IMR-90 (cell line): ENCODE results near the gene HIVEP1. TPM values are rescaled to one million over a fixed set of nuclear protein-coding genes. Genes with fewer than 3 reads are reported as not detected.
A peak's percentile ranks its signal among the peaks of the same experiment; 100 is the strongest.

Experiments used
- ATAC-seq: fragments of 200-7000 bp; cut with Tn5 transposase; 2 replicates; pipeline ENCODE4 v1.9.1; 2020; ENCODE audit warnings: low read depth, mild to moderate bottlenecking, moderate library complexity
- BruUV-seq: library from RNA; stranded (reverse); fragments of 400-500 nt; replicated peaks from 2 replicates; lab custom pipeline; 2021; lab: Mats Ljungman, UMichigan
- CTCF ChIA-PET: fragments of 300-600 bp; formaldehyde crosslinking; extraction: SDS; loops from one replicate; lab custom pipeline; 2021; ENCODE audit warnings: antibody characterized with exemption; lab: Yijun Ruan, JAX
- POLR2A ChIA-PET: fragments of 300-600 bp; sonication (Branson Sonifier 250); formaldehyde crosslinking; loops from one replicate; lab custom pipeline; 2022; ENCODE audit warnings: antibody characterized with exemption; ENCODE audit not compliant: unreplicated experiment; lab: Charles Lee
- DNase-seq: peaks from one replicate; pipeline ENCODE4 v3.0.0; 2013
- H2AFZ ChIP-seq: replicated peaks from 2 replicates; pipeline ENCODE3; 2013; ENCODE audit warnings: low read length, mild to moderate bottlenecking; ENCODE audit not compliant: poor library complexity
- H2AK5ac ChIP-seq: 2 replicates; pipeline ENCODE4 v1.6.1; 2013; ENCODE audit warnings: low read depth, low read length, inconsistent platforms
- H2AK9ac ChIP-seq: replicated peaks from 2 replicates; pipeline ENCODE3; 2013; ENCODE audit warnings: mild to moderate bottlenecking, low read depth, low read length, moderate library complexity; ENCODE audit not compliant: poor library complexity
- H2BK120ac ChIP-seq: 2 replicates; pipeline ENCODE4 v1.6.1; 2013; ENCODE audit warnings: low read depth, low read length, inconsistent platforms
- H2BK15ac ChIP-seq: 3 replicates; pipeline ENCODE4 v1.6.1; 2013; ENCODE audit warnings: low read depth, low read length, inconsistent platforms
- H2BK20ac ChIP-seq: 2 replicates; pipeline ENCODE4 v1.6.1; 2013; ENCODE audit warnings: low read depth, mild to moderate bottlenecking, inconsistent platforms, low read length, moderate library complexity
- H2BK5ac ChIP-seq: 2 replicates; pipeline ENCODE4 v1.6.1; 2013; ENCODE audit warnings: mild to moderate bottlenecking, low read depth, low read length, inconsistent platforms; ENCODE audit not compliant: poor library complexity, severe bottlenecking
- H3K14ac ChIP-seq: replicated peaks from 2 replicates; pipeline ENCODE4 v1.6.1; 2013; ENCODE audit warnings: low read depth, low read length, inconsistent platforms
- H3K18ac ChIP-seq: 2 replicates; pipeline ENCODE4 v1.6.1; 2013; ENCODE audit warnings: low read depth, low read length, control low read depth
- H3K23ac ChIP-seq: 2 replicates; pipeline ENCODE4 v1.6.1; 2013; ENCODE audit warnings: low read depth, low read length, inconsistent platforms
- H3K27ac ChIP-seq: 2 replicates; pipeline ENCODE4 v1.5.1; 2013; ENCODE audit warnings: mild to moderate bottlenecking, control low read depth, low read length; ENCODE audit not compliant: insufficient read depth
- H3K27me3 ChIP-seq: 2 replicates; pipeline ENCODE4 v1.6.1; 2013; ENCODE audit warnings: low read length; ENCODE audit not compliant: control insufficient read depth, insufficient read depth
- H3K36me3 ChIP-seq: 2 replicates; pipeline ENCODE4 v1.6.1; 2013; ENCODE audit warnings: low read length, mixed read lengths; ENCODE audit not compliant: control insufficient read depth, insufficient read depth
- H3K4ac ChIP-seq: 2 replicates; pipeline ENCODE4 v1.6.1; 2013; ENCODE audit warnings: low read depth, low read length, inconsistent platforms
- H3K4me1 ChIP-seq: 2 replicates; pipeline ENCODE4 v1.6.1; 2013; ENCODE audit warnings: low read length, mixed read lengths; ENCODE audit not compliant: control insufficient read depth, insufficient read depth
- H3K4me2 ChIP-seq: 2 replicates; pipeline ENCODE4 v1.6.1; 2013; ENCODE audit warnings: low read depth, mild to moderate bottlenecking, control low read depth, low read length, moderate library complexity
- H3K4me3 ChIP-seq: 2 replicates; pipeline ENCODE4 v1.5.1; 2013; ENCODE audit warnings: low read depth, mild to moderate bottlenecking, control low read depth, low read length, moderate library complexity; ENCODE audit not compliant: insufficient read depth
- H3K56ac ChIP-seq: 2 replicates; pipeline ENCODE4 v1.6.1; 2013; ENCODE audit warnings: low read length, inconsistent platforms; ENCODE audit not compliant: insufficient read depth; ENCODE audit errors: extremely low read depth
- H3K79me1 ChIP-seq, 2 experiments: 2 replicates each; pipeline ENCODE4 v1.6.1; 2013; ENCODE audit warnings: low read length in 2 of 2, inconsistent platforms in 1 of 2, low read depth in 1 of 2
- H3K9ac ChIP-seq: 2 replicates; pipeline ENCODE4 v1.6.1; 2013; ENCODE audit warnings: low read depth, low read length, control low read depth
- H3K9me1 ChIP-seq: 2 replicates; pipeline ENCODE4 v1.6.1; 2013; ENCODE audit warnings: low read length, inconsistent platforms; ENCODE audit not compliant: insufficient read depth
- H3K9me3 ChIP-seq: 2 replicates; pipeline ENCODE4 v1.6.1; 2013; ENCODE audit warnings: low read length; ENCODE audit not compliant: control insufficient read depth, insufficient read depth
- H4K20me1 ChIP-seq: 2 replicates; pipeline ENCODE4 v1.6.1; 2013; ENCODE audit warnings: low read length, inconsistent platforms; ENCODE audit not compliant: insufficient read depth
- H4K5ac ChIP-seq: 2 replicates; pipeline ENCODE4 v1.6.1; 2013; ENCODE audit warnings: mild to moderate bottlenecking, low read depth, low read length, control low read depth
- H4K8ac ChIP-seq, 2 experiments: 2 replicates each; pipeline ENCODE4 v1.6.1; 2013; ENCODE audit warnings: low read depth in 2 of 2, low read length in 2 of 2, control low read depth in 1 of 2, inconsistent platforms in 1 of 2
- H4K91ac ChIP-seq: 2 replicates; pipeline ENCODE4 v1.6.1; 2013; ENCODE audit warnings: low read depth, low read length, inconsistent platforms; ENCODE audit not compliant: insufficient read depth
- CEBPB ChIP-seq: IDR thresholded peaks from 2 replicates; pipeline ENCODE4 v1.6.1; 2012; ENCODE audit warnings: low read depth, low read length, improper control_type of control experiment
- MXI1 ChIP-seq: IDR thresholded peaks from 2 replicates; pipeline ENCODE4 v1.6.1; 2012; ENCODE audit warnings: low read depth, mild to moderate bottlenecking, low read length, moderate library complexity, borderline replicate concordance
- WGBS, 2 experiments: methylation state at CpG; one replicate each; pipeline versions ENCODE4 v1.1.5 to v1.1.7; 2013; ENCODE audit warnings: missing lambda C conversion rate in 2 of 2; ENCODE audit not compliant: insufficient read length in 1 of 2; ENCODE audit errors: extremely low coverage in 2 of 2; 5-methylcytosine and 5-hydroxymethylcytosine counted together
- dilution Hi-C: fragments of 300-500 bp; cut with HindIII; formaldehyde crosslinking; loops from one replicate; pipeline ENCODE4 v1.14.3; 2018; ENCODE audit warnings: low sequenced_read_pairs; ENCODE audit not compliant: unreplicated experiment
- in situ Hi-C: fragments of 300-500 bp; cut with MboI; formaldehyde crosslinking; loops from 3 replicates; pipeline ENCODE4 v1.14.3; 2019; ENCODE audit warnings: low sequenced_read_pairs, inconsistent platforms, mixed read lengths
- intact Hi-C: fragments of 100-400 bp; cut with micrococcal nuclease; formaldehyde crosslinking; loops from 2 replicates; pipeline ENCODE4 v1.10.0; 2022
- polyA plus RNA-seq, 3 experiments: library from polyadenylated mRNA; depleted of rRNA; stranded (reverse); fragments of >200 nt; gene quantifications; 2 replicates each; pipeline ENCODE4 v1.2.3, GENCODE V29; 2012; ENCODE audit warnings: low replicate concordance in 1 of 3
- total RNA-seq: library from RNA; depleted of rRNA; stranded (reverse); fragments of >200 nt; gene quantifications from 2 replicates; pipeline ENCODE4 v1.2.3, GENCODE V29; 2012
- TF ChIP-seq, protein P1 (sequence below): fragments of 150-350 bp; IDR thresholded peaks from 2 replicates; pipeline ENCODE4 v1.6.1; 2017; ENCODE audit warnings: mild to moderate bottlenecking, antibody characterized with exemption, low read length, low read depth
- TF ChIP-seq, protein P2 (sequence below): conservative IDR thresholded peaks from 2 replicates; pipeline ENCODE4 v1.5.1; 2012; ENCODE audit warnings: mild to moderate bottlenecking, low read depth, low read length, improper control_type of control experiment

Gene HIVEP1
- total and polyA plus RNA-seq, 2 of the 4 experiments (the other 2 are of a cell fraction): 13.0 to 17.2 TPM

DNA sequence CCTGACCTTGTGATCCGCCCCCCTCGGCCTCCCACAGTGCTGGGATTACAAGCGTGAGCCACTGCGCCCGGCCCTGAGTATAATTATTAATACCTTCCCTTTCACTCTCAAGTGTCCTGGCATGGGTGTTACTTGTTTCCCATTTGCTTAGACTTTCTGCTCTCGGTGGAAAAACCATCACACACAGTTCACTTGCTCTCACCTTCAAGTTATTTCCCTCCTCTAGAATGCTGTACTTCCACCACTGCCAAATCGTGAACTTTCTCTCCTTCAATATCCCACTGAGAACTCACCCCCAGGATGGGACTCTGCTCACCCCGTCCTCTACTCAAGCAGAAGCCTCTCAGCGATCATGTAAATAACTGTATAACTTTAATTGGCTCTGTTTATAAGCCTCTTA, 4.6 kb upstream of the HIVEP1 start:
- Histone ChIP-seq H3K27ac (no peak overlapping the region), H3K9me3 (no peaks in the 10 kb centered on the region), H4K20me1 (no peaks in the 10 kb centered on the region), H2BK5ac (no peak overlapping the region), H4K5ac (no peak overlapping the region), H4K8ac (peak overlapping the region; percentile 91 to 95; a peak in 2 of 4 replicates), H2BK20ac (peak overlapping the region; percentile 82), H2AK9ac (peak overlapping the region; percentile 67), H3K23ac (peak overlapping the region; percentile 82), H3K4ac (peak overlapping the region; percentile 96), H3K18ac (0 out of 2 replicates have a peak overlapping the region, but pooled peaks have one; percentile 7), H2BK15ac (peak overlapping the region; percentile 75; the same call in 1 of the 3 replicates), H3K56ac (no peak overlapping the region), H3K27me3 (no peaks in the 10 kb centered on the region), H3K79me1 (peaks cover 0 to 15% of the 10 kb centered on the region in 2 experiments; a peak in 1 of 4 replicates), H2BK120ac (peak overlapping the region; percentile 32), H3K14ac (peak overlapping the region; percentile 37; the same call in 1 of the 2 replicates), H2AFZ (peak overlapping the region; percentile 77), H3K4me3 (no peak overlapping the region), H3K36me3 (no peaks in the 10 kb centered on the region), H3K4me2 (no peak overlapping the region), H3K4me1 (no peaks in the 10 kb centered on the region; the same call in 1 of the 2 replicates), H4K91ac (0 out of 2 replicates have a peak overlapping the region, but pooled peaks have one; percentile 47), H2AK5ac (peak overlapping the region; percentile 52; the same call in 1 of the 2 replicates), H3K9me1 (no peaks in the 10 kb centered on the region; the same call in 1 of the 2 replicates), H3K9ac (no peak overlapping the region)
- dilution Hi-C loops (no loop called here), in situ Hi-C loops (loop anchor here (10.0 kb wide), 1 partner anchor 303 kb away; no protein-coding TSS in a partner anchor), intact Hi-C loops (no loop called here)
- DNase-seq (no peak), ATAC-seq (no peak)
- 72% methylated on average over 5 of the region's 9 CpGs; no CpG with 5 or more reads in 1 of the 2 experiments for WGBS, 2 experiments
- CTCF ChIA-PET: no interaction called here
- POLR2A ChIA-PET: no interaction called here
- no peak for TF ChIP-seq CEBPB
- TF ChIP-seq, protein P1, sequence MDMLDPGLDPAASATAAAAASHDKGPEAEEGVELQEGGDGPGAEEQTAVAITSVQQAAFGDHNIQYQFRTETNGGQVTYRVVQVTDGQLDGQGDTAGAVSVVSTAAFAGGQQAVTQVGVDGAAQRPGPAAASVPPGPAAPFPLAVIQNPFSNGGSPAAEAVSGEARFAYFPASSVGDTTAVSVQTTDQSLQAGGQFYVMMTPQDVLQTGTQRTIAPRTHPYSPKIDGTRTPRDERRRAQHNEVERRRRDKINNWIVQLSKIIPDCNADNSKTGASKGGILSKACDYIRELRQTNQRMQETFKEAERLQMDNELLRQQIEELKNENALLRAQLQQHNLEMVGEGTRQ: no peak
- TF ChIP-seq, protein P2, sequence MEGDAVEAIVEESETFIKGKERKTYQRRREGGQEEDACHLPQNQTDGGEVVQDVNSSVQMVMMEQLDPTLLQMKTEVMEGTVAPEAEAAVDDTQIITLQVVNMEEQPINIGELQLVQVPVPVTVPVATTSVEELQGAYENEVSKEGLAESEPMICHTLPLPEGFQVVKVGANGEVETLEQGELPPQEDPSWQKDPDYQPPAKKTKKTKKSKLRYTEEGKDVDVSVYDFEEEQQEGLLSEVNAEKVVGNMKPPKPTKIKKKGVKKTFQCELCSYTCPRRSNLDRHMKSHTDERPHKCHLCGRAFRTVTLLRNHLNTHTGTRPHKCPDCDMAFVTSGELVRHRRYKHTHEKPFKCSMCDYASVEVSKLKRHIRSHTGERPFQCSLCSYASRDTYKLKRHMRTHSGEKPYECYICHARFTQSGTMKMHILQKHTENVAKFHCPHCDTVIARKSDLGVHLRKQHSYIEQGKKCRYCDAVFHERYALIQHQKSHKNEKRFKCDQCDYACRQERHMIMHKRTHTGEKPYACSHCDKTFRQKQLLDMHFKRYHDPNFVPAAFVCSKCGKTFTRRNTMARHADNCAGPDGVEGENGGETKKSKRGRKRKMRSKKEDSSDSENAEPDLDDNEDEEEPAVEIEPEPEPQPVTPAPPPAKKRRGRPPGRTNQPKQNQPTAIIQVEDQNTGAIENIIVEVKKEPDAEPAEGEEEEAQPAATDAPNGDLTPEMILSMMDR: no peak
- no peak for TF ChIP-seq MXI1
- no TSS peak for BruUV-seq
